Activated CD4-positive, alpha-beta T cell treated with anti-CD3 and anti-CD28 coated beads for 48 hours (primary cell): ENCODE data around the gene OR7G1.
"Not testable (repeated sequence)": the region's sequence is repeated elsewhere in the genome, so short reads cannot be mapped to it uniquely, and the experiment has no call there.

Experiments
- DNase-seq: peaks from one replicate; pipeline ENCODE4 v3.0.0-alpha.2; 2020

OR7G1 gene

GRCh38 chr19:9076901-9077300 lies 38.7 kb downstream of the OR7G1 start:
- no peak for DNase-seq

DNA sequence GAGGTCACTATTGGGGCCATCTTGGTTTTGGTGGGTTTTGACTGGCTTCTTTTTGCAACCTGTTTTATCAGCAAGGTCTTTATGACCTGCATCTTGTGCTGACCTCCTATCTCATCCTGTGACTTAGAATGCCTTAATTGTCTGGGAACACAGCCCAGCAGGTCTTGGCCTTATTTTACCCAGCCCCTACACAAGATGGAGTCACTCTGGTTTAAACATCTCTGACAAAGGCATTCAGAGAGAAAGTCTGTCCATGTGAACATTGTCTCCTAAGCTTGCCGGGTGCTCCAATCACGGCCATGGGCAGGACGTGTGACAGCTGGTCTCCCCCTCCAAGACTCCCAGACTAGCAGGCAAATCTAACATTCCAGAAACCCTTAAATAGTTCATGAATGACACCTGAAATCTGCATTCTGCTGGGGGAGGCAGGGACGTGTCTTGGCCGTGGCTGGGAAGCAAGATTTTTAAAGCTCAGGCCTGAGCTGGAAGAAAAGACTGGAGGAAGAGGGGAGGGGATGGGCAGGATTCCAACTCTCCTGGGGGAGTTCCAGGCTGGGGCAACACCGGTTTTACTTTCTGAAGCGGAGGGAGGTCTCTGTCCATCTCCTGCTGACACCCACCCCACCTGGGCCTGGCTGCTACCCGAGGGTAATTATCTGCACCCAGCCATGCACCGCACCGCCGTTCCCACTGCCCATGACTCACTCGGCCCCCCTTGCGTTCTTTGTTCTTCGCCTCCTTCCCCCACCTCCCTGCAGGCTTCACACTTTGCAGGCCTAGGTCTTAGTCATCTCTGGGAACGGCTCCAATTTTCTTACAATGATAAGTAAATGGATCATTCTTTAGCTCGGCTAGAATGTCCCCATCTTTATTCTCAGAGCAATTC lies 40.3 kb downstream of the OR7G1 start:
- peak; percentile 4 for DNase-seq

GRCh38 chr19:9073806-9074205 lies 41.8 kb downstream of the OR7G1 start:
- DNase-seq = no peak

DNA sequence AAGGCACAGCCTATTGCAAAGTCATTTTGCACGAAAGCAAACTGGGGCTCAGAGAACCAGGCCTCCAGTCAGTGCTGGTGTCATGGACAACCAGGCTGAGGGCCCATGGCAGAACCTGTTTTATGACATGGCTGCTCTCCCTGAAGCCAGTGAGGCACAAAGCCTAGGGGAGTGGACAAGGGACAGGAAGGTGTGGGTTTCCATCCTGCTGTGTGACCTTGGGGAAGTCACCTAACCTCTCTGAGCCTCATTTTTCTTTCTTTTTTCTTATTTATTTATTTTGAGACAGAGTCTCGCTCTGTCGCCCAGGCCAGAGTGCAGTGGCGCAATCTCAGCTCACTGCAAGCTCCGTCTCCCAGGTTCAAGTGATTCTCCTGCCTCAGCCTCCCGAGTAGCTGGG lies 43.8 kb downstream of the OR7G1 start:
- DNase-seq = not testable (repeated sequence)

DNA sequence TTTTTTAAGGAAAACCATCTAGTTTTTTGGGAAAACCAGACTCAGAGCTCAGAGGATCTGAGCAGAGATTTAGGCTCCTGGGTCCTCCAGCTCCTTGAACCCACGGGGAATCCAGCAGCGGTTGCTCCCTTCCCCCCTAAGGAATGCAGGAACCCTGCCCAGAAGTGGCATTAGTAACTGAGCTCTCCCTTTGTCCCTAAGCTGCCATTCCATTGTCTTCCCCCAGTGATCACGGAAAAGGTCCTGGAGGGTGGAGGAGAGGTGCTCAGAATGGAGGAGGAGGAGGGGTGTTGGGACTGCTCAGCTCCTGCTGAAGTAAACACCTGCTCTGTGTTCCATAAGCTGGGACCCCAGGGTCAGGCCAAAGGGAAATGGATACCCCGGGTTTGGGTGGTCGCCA lies 45.5 kb downstream of the OR7G1 start:
- DNase-seq = no peak

- DNase-seq = no peak
Measured at GRCh38 chr19:9065457-9066014, 50.0 kb downstream of the OR7G1 start.
